ACC112 (cell line): ENCODE measurements around the gene STAT4.
A peak's percentile ranks its signal among the peaks of the same experiment; 100 is the strongest.

Experiments used
- H2AFZ ChIP-seq: fragments of 200-600 bp; sonication (generic); one replicate; pipeline ENCODE4 v1.6.0; 2017; ENCODE audit warnings: antibody characterized with exemption, low read length; ENCODE audit not compliant: unreplicated experiment
- H3K27ac ChIP-seq: fragments of 200-600 bp; sonication (generic); 2 replicates; pipeline ENCODE4 v1.5.1; 2014; ENCODE audit warnings: low read depth, mild to moderate bottlenecking, antibody characterized with exemption, low read length, moderate library complexity
- H3K27me3 ChIP-seq: fragments of 200-600 bp; sonication (generic); 2 replicates; pipeline ENCODE4 v1.6.1; 2014; ENCODE audit warnings: mild to moderate bottlenecking, antibody characterized with exemption, low read length, moderate library complexity, mixed read lengths; ENCODE audit not compliant: insufficient read depth
- H3K36me3 ChIP-seq: fragments of 200-600 bp; sonication (generic); 2 replicates; pipeline ENCODE4 v1.6.1; 2016; ENCODE audit warnings: mild to moderate bottlenecking, antibody characterized with exemption, low read length, moderate library complexity, mixed read lengths; ENCODE audit not compliant: insufficient read depth
- H3K4me1 ChIP-seq: fragments of 200-600 bp; sonication (generic); one replicate; pipeline ENCODE4 v1.6.1; 2016; ENCODE audit warnings: low read length, mixed read lengths; ENCODE audit not compliant: insufficient read depth, unreplicated experiment, control insufficient read depth
- H3K4me3 ChIP-seq: fragments of 200-600 bp; sonication (generic); 2 replicates; pipeline ENCODE4 v1.5.1; 2014; ENCODE audit warnings: mild to moderate bottlenecking, low read depth, low read length
- H3K79me2 ChIP-seq: fragments of 200-600 bp; sonication (generic); one replicate; pipeline ENCODE4 v1.6.0; 2016; ENCODE audit warnings: low read length; ENCODE audit not compliant: control insufficient read depth, unreplicated experiment, insufficient read depth

STAT4 gene

GRCh38 chr2:191083540-191083939 is 67.3 kb downstream of the STAT4 start:
- Histone ChIP-seq H2AFZ (no peak overlapping the region), H3K4me1 (no peaks in the 10 kb centered on the region), H3K79me2 (no peaks in the 10 kb centered on the region), H3K27me3 (no peaks in the 10 kb centered on the region), H3K4me3 (no peak overlapping the region), H3K36me3 (no peaks in the 10 kb centered on the region), H3K27ac (no peak overlapping the region)

- Histone ChIP-seq H3K27me3 (no peaks in the 10 kb centered on the region), H3K36me3 (no peaks in the 10 kb centered on the region), H2AFZ (no peak overlapping the region), H3K4me1 (no peaks in the 10 kb centered on the region), H3K27ac (no peak overlapping the region), H3K4me3 (no peak overlapping the region), H3K79me2 (no peaks in the 10 kb centered on the region)
Observed at GRCh38 chr2:191082321-191082720, 68.5 kb downstream of the STAT4 start.

- no peak overlapping the region for H3K27ac ChIP-seq
- H3K27me3 ChIP-seq: no peaks in the 10 kb centered on the region
- no peaks in the 10 kb centered on the region for H3K79me2 ChIP-seq
- no peak overlapping the region for H2AFZ ChIP-seq
- H3K36me3 ChIP-seq: no peaks in the 10 kb centered on the region
- no peak overlapping the region for H3K4me3 ChIP-seq
- H3K4me1 ChIP-seq: no peaks in the 10 kb centered on the region
Observed at GRCh38 chr2:191081411-191082155, 69.2 kb downstream of the STAT4 start.

GRCh38 chr2:191078165-191078867 is 72.5 kb downstream of the STAT4 start:
- H3K36me3 ChIP-seq: no peaks in the 10 kb centered on the region
- no peaks in the 10 kb centered on the region for H3K79me2 ChIP-seq
- H2AFZ ChIP-seq: peak overlapping the region; percentile 33
- no peaks in the 10 kb centered on the region for H3K4me1 ChIP-seq
- H3K27ac ChIP-seq: no peak overlapping the region
- no peaks in the 10 kb centered on the region for H3K27me3 ChIP-seq
- peak overlapping the region; percentile 47 for H3K4me3 ChIP-seq

GRCh38 chr2:191070276-191070675 is 80.5 kb downstream of the STAT4 start:
- H3K27me3 ChIP-seq: no peaks in the 10 kb centered on the region

GRCh38 chr2:191069606-191070005 is 81.2 kb downstream of the STAT4 start:
- Histone ChIP-seq H3K4me1 (peaks cover 7% of the 10 kb centered on the region), H3K27ac (no peak overlapping the region), H3K36me3 (no peaks in the 10 kb centered on the region), H3K27me3 (no peaks in the 10 kb centered on the region), H3K79me2 (no peaks in the 10 kb centered on the region), H3K4me3 (no peak overlapping the region), H2AFZ (no peak overlapping the region)

More at GRCh38 chr2:191070276-191070675, 80.5 kb downstream of the STAT4 start:
- no peaks in the 10 kb centered on the region for H3K36me3 ChIP-seq
- H3K79me2 ChIP-seq: no peaks in the 10 kb centered on the region
- H2AFZ ChIP-seq: no peak overlapping the region
- no peak overlapping the region for H3K4me3 ChIP-seq
- peaks cover 7% of the 10 kb centered on the region for H3K4me1 ChIP-seq
- H3K27ac ChIP-seq: no peak overlapping the region

- no peaks in the 10 kb centered on the region for H3K36me3 ChIP-seq
- H2AFZ ChIP-seq: peak overlapping the region; percentile 79
- peaks cover 7% of the 10 kb centered on the region for H3K4me1 ChIP-seq
- H3K79me2 ChIP-seq: no peaks in the 10 kb centered on the region
- no peak overlapping the region for H3K4me3 ChIP-seq
- no peaks in the 10 kb centered on the region for H3K27me3 ChIP-seq
- no peak overlapping the region for H3K27ac ChIP-seq
Observed at GRCh38 chr2:191066919-191067233, 83.9 kb downstream of the STAT4 start.

- Histone ChIP-seq H2AFZ (peak overlapping the region; percentile 79), H3K27ac (no peak overlapping the region), H3K4me3 (no peak overlapping the region), H3K4me1 (peaks cover 7% of the 10 kb centered on the region), H3K27me3 (no peaks in the 10 kb centered on the region), H3K79me2 (no peaks in the 10 kb centered on the region), H3K36me3 (no peaks in the 10 kb centered on the region)
Observed at GRCh38 chr2:191066197-191066918, 84.4 kb downstream of the STAT4 start.

- no peak overlapping the region for H3K4me3 ChIP-seq
- H2AFZ ChIP-seq: peak overlapping the region; percentile 79
- H3K27me3 ChIP-seq: no peaks in the 10 kb centered on the region
- H3K79me2 ChIP-seq: no peaks in the 10 kb centered on the region
- no peak overlapping the region for H3K27ac ChIP-seq
- no peaks in the 10 kb centered on the region for H3K36me3 ChIP-seq
- peaks cover 7% of the 10 kb centered on the region for H3K4me1 ChIP-seq
Observed at GRCh38 chr2:191065785-191066184, 85.0 kb downstream of the STAT4 start.

- no peaks in the 10 kb centered on the region for H3K36me3 ChIP-seq
- H3K27me3 ChIP-seq: no peaks in the 10 kb centered on the region
- no peaks in the 10 kb centered on the region for H3K79me2 ChIP-seq
- no peak overlapping the region for H2AFZ ChIP-seq
- H3K27ac ChIP-seq: no peak overlapping the region
- no peak overlapping the region for H3K4me3 ChIP-seq
- H3K4me1 ChIP-seq: peaks cover 7% of the 10 kb centered on the region
Observed at GRCh38 chr2:191064590-191064989, 86.2 kb downstream of the STAT4 start.
